ENCODE measurements around the gene CKM. TPM values are rescaled to one million over a fixed set of nuclear protein-coding genes. Genes with fewer than 3 reads are reported as not detected.

CKM gene
- total RNA-seq, 1 donor from 2014 or later, result not detected

GRCh38 chr19:45351401-45351952 lies 28.8 kb upstream of the CKM start:
- Histone ChIP-seq H3K4me3 (ENCODE audit: insufficient read depth, low read depth, low read length) (no peak overlapping the region), H3K9me3 (ENCODE audit: insufficient read depth, low read depth, low read length) (peaks cover 2% of the 10 kb centered on the region), H3K36me3 (ENCODE audit: insufficient read depth, low read length) (peaks cover 17% of the 10 kb centered on the region), H3K27ac (ENCODE audit: low read depth, low read length) (no peak overlapping the region), H3K9ac (ENCODE audit: low read length) (no peak overlapping the region), H2AFZ (ENCODE audit: low read depth, low read length) (no peak overlapping the region), H3K4me1 (ENCODE audit: insufficient read depth, low read length) (no peaks in the 10 kb centered on the region), H3K79me2 (ENCODE audit: insufficient read depth, low read length) (no peaks in the 10 kb centered on the region), H3K4me2 (ENCODE audit: low read length) (no peak overlapping the region), H4K20me1 (ENCODE audit: insufficient read depth, low read length) (peaks cover 22% of the 10 kb centered on the region), H3K27me3 (ENCODE audit: insufficient read depth, low read length) (no peaks in the 10 kb centered on the region)
- no peaks in the 10 kb centered on the region for H3K4me1 Mint-ChIP-seq (ENCODE audit: low read depth, unreplicated experiment)
- H3K27me3 Mint-ChIP-seq (ENCODE audit: low read depth, unreplicated experiment), result no peaks in the 10 kb centered on the region
- peaks cover 31% of the 10 kb centered on the region for H3K36me3 Mint-ChIP-seq (ENCODE audit: low read depth, unreplicated experiment)
- TF ChIP-seq EZH2 (IDR thresholded peaks at IDR 0.05; ENCODE audit: insufficient read depth, low read length), result no peak
- TF ChIP-seq, protein P1, sequence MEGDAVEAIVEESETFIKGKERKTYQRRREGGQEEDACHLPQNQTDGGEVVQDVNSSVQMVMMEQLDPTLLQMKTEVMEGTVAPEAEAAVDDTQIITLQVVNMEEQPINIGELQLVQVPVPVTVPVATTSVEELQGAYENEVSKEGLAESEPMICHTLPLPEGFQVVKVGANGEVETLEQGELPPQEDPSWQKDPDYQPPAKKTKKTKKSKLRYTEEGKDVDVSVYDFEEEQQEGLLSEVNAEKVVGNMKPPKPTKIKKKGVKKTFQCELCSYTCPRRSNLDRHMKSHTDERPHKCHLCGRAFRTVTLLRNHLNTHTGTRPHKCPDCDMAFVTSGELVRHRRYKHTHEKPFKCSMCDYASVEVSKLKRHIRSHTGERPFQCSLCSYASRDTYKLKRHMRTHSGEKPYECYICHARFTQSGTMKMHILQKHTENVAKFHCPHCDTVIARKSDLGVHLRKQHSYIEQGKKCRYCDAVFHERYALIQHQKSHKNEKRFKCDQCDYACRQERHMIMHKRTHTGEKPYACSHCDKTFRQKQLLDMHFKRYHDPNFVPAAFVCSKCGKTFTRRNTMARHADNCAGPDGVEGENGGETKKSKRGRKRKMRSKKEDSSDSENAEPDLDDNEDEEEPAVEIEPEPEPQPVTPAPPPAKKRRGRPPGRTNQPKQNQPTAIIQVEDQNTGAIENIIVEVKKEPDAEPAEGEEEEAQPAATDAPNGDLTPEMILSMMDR (IDR thresholded peaks at IDR 0.05; ENCODE audit: insufficient read depth, low read depth, low read length), result no peak
- DNase-seq (ENCODE audit: low read depth) (no peak), FAIRE-seq (no peak)
- no peak overlapping the region for H3K4me3 Mint-ChIP-seq (ENCODE audit: unreplicated experiment)
- H3K9me3 Mint-ChIP-seq (ENCODE audit: unreplicated experiment), result no peaks in the 10 kb centered on the region
- no peak overlapping the region for H3K27ac Mint-ChIP-seq (ENCODE audit: unreplicated experiment)

DNA sequence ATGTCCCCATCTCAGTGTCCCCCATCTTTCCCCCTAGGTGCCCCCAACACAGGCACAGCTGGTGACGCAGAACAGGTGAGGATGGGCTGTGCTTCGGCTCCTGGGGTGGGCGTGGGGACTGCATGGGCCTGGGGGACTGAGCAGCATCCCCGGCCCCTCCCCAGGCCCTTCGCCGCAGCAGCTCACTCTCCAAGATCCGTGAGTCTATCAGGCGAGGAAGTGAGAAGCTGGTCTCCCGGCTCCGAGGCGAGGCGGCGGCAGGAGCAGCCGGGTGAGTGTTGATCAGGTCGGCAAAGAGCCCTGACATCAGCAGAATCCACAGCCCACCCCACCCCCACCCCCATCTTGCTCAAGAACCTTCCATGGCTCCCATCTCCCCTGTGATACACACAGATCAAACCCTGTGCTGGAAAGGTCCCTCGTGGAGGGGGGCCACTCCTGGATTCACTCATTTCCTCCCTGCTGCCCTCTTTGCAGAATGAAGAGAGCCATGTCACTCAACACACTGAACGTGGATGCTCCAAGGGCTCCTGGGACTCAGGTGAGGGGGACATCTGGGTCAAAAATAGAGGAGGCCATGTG lies 27.9 kb upstream of the CKM start:
- DNase-seq (ENCODE audit: low read depth) (no peak), FAIRE-seq (no peak)
- Histone ChIP-seq H3K36me3 (ENCODE audit: insufficient read depth, low read length) (peaks cover 17% of the 10 kb centered on the region), H3K9ac (ENCODE audit: low read length) (no peak overlapping the region), H3K4me1 (ENCODE audit: insufficient read depth, low read length) (no peaks in the 10 kb centered on the region), H2AFZ (ENCODE audit: low read depth, low read length) (no peak overlapping the region), H3K27me3 (ENCODE audit: insufficient read depth, low read length) (no peaks in the 10 kb centered on the region), H4K20me1 (ENCODE audit: insufficient read depth, low read length) (peaks cover 16% of the 10 kb centered on the region), H3K27ac (ENCODE audit: low read depth, low read length) (no peak overlapping the region), H3K79me2 (ENCODE audit: insufficient read depth, low read length) (no peaks in the 10 kb centered on the region), H3K4me3 (ENCODE audit: insufficient read depth, low read depth, low read length) (no peak overlapping the region), H3K4me2 (ENCODE audit: low read length) (no peak overlapping the region), H3K9me3 (ENCODE audit: insufficient read depth, low read depth, low read length) (no peaks in the 10 kb centered on the region)
- H3K4me1 Mint-ChIP-seq (ENCODE audit: low read depth, unreplicated experiment), result no peaks in the 10 kb centered on the region
- no peak overlapping the region for H3K4me3 Mint-ChIP-seq (ENCODE audit: unreplicated experiment)
- H3K27ac Mint-ChIP-seq (ENCODE audit: unreplicated experiment), result no peak overlapping the region
- H3K9me3 Mint-ChIP-seq (ENCODE audit: unreplicated experiment), result no peaks in the 10 kb centered on the region
- peaks cover 5% of the 10 kb centered on the region for H3K27me3 Mint-ChIP-seq (ENCODE audit: low read depth, unreplicated experiment)
- peaks cover 25% of the 10 kb centered on the region for H3K36me3 Mint-ChIP-seq (ENCODE audit: low read depth, unreplicated experiment)
- TF ChIP-seq EZH2 (IDR thresholded peaks at IDR 0.05; ENCODE audit: insufficient read depth, low read length), result no peak
- TF ChIP-seq, protein P1 (IDR thresholded peaks at IDR 0.05; ENCODE audit: insufficient read depth, low read depth, low read length), result no peak

GRCh38 chr19:45349430-45349941 lies 26.8 kb upstream of the CKM start:
- H3K79me2 ChIP-seq (ENCODE audit: insufficient read depth, low read length), result no peaks in the 10 kb centered on the region
- no peak for FAIRE-seq
- no peaks in the 10 kb centered on the region for H3K4me1 Mint-ChIP-seq (ENCODE audit: low read depth, unreplicated experiment)
- H3K9me3 ChIP-seq (ENCODE audit: insufficient read depth, low read depth, low read length), result no peaks in the 10 kb centered on the region
- TF ChIP-seq EZH2 (IDR thresholded peaks at IDR 0.05; ENCODE audit: insufficient read depth, low read length), result no peak
- peaks cover 13% of the 10 kb centered on the region for H4K20me1 ChIP-seq (ENCODE audit: insufficient read depth, low read length)
- H3K27me3 Mint-ChIP-seq (ENCODE audit: low read depth, unreplicated experiment), result peaks cover 5% of the 10 kb centered on the region
- no peak for DNase-seq (ENCODE audit: low read depth)
- H3K4me3 ChIP-seq (ENCODE audit: insufficient read depth, low read depth, low read length), result no peak overlapping the region
- H3K9ac ChIP-seq (ENCODE audit: low read length), result no peak overlapping the region
- peaks cover 18% of the 10 kb centered on the region for H3K36me3 Mint-ChIP-seq (ENCODE audit: low read depth, unreplicated experiment)
- H3K27ac ChIP-seq (ENCODE audit: low read depth, low read length), result no peak overlapping the region
- H3K4me3 Mint-ChIP-seq (ENCODE audit: unreplicated experiment), result no peak overlapping the region
- H2AFZ ChIP-seq (ENCODE audit: low read depth, low read length), result no peak overlapping the region
- no peaks in the 10 kb centered on the region for H3K27me3 ChIP-seq (ENCODE audit: insufficient read depth, low read length)
- no peaks in the 10 kb centered on the region for H3K9me3 Mint-ChIP-seq (ENCODE audit: unreplicated experiment)
- H3K4me2 ChIP-seq (ENCODE audit: low read length), result no peak overlapping the region
- H3K4me1 ChIP-seq (ENCODE audit: insufficient read depth, low read length), result no peaks in the 10 kb centered on the region
- H3K27ac Mint-ChIP-seq (ENCODE audit: unreplicated experiment), result no peak overlapping the region
- H3K36me3 ChIP-seq (ENCODE audit: insufficient read depth, low read length), result peaks cover 17% of the 10 kb centered on the region

All from astrocyte (in vitro differentiated cells and primary cell).